GM21529 (cell line): ENCODE measurements around the gene CHPF.

ENCODE experiments used
- ATAC-seq: cut with Tn5 transposase; IDR thresholded peaks from one replicate; pipeline ENCODE4 v1.9.1; 2021; ENCODE audit not compliant: unreplicated experiment

CHPF gene

DNA sequence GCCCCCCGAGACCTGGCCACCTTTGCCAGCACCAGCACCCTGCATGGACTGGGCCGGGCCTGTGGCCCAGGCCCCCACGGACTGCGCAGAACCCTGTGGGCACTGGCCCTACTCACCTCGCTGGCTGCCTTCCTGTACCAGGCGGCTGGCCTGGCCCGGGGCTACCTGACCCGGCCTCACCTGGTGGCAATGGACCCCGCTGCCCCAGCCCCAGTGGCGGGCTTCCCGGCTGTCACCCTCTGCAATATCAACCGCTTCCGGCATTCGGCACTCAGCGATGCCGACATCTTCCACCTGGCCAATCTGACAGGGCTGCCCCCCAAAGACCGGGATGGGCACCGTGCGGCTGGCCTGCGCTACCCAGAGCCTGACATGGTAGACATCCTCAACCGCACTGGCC is 28.8 kb downstream of the CHPF start:
- ATAC-seq, result no peak

DNA sequence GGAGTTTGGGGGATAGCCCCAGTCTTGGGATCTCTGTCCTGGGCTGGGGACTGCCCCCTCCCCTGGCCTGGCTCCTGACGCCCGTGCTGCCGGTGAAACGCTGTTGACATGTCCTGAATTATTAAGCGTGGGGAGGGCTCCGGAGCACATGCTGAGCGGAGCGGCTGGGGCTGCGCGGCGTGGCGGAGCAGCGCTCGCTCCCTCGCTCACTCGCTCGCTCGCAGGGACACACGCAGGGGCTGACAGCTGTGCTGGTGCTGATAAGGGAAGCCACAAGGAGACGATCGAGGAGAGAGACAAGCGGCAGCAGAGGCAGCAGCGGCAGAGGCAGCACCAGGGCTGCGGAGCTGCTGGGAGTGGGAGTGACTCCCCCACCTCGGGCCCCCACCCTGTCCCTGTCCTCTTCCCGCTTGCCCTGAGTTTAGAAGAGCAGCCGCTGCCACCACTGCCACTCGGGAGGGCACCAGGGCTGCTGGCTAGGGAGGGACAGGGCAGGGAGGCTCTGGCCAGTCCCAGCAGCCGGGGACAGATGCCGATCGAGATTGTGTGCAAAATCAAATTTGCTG is 29.3 kb downstream of the CHPF start, which contains the start of gene ASIC4:
TSS of gene ASIC4 (plus strand) at position 287 of the 566 bp plus-strand sequence. CDS start at position 530, 243 bp downstream.
- no peak for ATAC-seq

DNA sequence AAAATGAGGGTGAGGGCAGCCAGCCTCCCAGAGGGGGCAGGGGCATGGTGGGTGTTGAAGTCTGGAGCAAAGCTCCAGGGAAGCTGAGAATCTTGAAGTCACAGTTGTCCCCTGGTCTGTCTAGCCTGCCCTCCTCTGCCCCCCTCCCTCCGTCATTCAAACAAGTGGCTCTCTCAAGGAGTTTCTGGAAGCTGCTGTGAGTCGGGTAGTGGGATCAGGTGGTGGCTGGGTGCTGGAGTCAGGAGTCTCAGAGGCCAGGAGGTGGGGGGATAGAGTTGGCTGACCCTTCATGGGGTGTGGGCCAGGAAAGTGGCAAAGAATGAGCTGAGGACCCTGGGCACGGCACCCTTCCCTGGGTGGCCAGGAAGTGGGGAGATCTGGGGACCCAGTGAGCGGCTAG is 29.8 kb downstream of the CHPF start:
- no peak for ATAC-seq

DNA sequence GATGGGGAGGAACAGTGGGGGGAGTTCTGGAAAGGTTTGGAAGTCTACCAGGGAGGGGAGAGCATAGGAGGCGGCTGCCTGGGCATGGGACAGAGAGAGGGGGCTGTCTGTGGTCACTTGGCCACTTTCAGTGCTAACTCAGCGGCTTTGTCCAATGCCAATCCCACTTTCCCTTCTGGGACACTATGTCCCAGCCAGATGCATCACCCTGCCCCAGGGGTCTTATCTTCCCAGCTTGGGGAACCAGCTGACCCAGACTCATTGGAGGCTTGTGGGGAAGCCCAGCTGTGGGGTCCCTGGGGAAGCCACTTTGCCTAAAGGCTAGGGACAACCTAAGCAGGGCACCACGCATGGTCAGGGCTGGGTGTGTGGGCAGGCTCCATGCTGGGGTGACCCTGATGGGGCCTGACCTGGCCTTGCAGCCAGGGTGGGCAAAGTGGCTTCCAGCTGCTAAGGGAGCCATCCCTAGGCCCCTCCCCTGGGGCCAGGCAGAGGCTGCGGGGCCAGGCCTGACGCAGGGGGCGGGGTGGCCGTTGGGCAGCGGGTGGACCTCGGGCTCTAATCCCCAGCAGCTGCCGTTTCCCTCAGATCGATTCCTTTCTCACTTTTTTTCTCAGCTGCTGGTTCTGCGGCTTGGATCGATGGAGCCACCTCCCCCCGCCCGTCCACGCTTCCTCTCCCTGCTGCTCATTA is 30.9 kb downstream of the CHPF start:
- ATAC-seq, result no peak

DNA sequence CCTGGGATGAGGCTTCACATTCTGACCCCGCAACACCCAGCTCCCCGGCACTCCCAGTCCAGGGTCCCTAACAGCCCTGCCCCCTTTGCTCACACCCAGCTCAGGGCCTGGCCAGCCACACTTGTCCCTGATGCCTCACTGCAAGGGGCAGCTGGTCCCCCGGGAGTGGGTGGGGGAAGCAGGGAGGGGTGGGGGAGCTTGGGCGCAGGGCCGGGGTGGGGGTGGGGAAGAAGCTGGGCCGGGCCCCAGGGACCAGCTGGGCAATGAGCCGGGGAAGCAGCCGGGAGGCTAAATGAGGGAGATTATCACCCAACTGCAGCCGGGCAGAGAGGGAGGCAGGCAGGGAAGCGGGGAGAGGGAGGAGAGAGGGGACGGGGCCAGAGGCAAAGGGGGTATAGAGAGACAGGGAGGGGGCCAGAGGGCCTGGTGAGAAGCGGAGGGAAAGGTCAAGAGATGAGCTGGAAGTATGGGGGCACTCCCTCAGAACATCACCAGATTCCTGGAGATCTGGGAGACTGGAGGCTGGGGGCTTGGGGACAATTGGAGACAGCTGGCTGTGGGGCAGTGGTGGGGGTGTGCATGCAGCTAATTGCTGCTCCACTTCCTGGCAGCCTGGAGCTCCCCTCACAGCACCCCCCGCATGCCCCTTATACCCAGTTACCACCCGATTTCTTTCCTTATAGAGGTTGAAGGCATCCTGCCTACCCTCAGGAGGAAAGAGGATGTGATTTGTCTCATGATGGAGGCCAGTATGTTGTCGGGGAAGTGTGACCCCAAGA is 31.9 kb downstream of the CHPF start:
- ATAC-seq, result no peak

DNA sequence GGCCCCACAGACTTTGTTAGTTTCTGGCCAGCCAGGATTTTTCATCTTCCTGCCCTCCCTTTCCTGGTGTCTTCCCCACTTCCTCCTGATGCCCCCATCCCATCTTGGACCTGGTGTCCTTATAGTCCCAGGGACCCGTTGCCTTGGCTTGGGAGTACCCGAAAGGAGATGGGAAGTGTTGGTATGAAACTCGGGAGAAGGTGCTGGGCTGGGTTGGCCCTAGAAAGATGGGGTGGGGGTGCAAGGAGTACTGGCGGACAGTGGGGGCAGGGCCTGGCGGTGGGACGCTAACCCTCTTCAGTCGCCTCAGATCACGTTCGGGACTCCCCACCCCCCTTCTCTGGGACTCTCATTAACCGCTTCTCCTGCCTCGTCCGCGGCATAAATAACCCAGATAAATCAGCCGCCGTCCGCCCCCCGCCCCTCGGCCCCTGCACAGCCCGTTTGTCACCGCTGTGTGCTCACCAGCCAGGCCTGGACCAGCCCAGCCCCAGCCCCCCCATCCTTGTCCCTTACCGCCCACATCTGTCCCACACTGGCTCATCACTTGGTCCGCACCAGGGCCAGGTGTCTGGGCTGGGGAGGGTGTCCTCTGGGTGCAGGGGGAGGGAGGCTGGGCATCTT is 33.0 kb downstream of the CHPF start:
- ATAC-seq, result no peak

DNA sequence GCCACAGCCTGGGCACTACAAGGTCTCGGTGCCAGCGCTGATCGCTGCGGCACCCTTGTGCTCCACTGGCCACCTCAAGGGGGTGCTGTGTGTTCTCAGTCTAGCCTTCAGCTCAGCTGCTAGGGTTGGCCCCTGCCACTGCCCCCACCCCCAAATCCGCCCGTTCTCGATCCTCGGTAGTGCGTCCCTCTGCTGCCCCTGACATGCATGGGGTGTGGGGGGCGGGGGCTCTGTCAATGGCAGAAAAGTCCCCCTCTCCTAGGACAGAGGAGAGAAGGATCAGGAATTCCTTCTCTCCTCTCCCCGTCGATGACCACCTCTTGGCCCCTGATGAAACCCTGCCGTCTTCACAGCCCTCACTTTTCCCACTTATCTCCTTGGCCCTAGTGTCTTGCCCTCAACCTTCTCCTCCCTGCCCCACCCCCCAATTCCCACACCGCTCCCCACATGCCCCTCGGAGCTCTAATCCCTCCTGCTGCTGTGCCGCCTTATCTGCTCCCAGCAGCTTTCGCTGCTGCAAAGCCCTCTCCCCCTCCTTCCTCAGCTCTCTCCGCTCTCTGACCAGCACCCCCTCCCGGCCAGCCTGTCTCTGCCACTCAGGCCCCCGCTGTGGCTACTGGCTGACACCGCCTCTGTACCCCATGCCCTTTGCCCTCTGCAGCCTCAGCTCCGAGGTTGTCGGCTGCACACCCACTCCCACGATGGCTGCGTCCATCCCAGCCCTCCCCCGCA is 33.7 kb downstream of the CHPF start:
- peak; percentile 75 for ATAC-seq

DNA sequence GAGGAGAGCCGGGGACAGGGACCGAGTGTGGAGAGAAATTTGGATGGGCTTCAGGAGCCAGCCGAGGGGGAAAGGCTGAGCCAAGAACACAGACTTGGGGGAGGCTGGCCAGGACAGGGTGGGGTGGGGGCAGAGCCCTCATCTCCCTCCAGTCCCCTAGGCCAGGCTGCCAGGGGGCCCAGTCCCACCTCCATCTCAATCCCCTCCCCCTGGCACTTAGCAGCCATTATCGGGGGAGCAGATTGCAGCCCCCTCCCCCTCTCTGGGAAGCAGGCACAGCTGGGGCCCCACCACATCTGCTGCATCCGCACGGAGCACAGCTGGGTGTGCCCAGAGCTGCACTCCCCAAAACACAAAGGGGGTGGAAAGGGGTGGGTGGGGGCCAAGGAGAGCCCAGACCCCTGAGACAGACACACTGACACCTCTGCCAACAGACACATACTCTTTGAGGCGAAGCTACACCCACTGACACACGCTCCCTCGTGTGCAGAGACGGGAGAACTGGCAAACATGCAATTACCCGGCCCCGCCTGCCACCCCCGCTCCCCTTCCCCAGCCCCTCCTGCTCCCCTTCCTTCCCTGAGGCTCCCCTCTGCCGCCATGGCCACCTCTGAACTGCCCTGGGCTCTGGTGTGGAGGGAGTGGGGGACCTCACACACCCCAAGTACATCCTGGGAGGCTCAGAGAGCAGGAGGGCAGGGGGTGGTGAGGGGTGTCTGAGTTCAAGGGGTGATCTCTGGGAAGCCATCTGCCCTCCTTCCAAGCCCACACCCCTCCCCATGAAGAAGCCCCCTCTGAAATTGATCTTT is 34.4 kb downstream of the CHPF start:
- ATAC-seq, result peak; percentile 13

DNA sequence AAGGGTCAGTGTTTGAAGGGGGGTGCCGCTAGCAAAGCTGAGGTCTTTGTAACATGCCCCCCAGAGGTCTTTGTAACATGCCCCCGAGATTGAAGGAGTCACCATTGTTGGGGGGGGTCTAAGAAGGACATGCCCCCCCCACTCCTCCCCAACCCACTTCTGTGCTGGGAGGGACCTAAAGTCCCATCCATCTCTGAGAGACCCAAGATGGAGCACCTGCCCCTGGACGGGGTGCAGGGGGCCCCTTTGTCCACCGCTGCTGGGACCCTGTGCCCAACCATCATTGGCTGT is 35.2 kb downstream of the CHPF start:
- no peak for ATAC-seq

DNA sequence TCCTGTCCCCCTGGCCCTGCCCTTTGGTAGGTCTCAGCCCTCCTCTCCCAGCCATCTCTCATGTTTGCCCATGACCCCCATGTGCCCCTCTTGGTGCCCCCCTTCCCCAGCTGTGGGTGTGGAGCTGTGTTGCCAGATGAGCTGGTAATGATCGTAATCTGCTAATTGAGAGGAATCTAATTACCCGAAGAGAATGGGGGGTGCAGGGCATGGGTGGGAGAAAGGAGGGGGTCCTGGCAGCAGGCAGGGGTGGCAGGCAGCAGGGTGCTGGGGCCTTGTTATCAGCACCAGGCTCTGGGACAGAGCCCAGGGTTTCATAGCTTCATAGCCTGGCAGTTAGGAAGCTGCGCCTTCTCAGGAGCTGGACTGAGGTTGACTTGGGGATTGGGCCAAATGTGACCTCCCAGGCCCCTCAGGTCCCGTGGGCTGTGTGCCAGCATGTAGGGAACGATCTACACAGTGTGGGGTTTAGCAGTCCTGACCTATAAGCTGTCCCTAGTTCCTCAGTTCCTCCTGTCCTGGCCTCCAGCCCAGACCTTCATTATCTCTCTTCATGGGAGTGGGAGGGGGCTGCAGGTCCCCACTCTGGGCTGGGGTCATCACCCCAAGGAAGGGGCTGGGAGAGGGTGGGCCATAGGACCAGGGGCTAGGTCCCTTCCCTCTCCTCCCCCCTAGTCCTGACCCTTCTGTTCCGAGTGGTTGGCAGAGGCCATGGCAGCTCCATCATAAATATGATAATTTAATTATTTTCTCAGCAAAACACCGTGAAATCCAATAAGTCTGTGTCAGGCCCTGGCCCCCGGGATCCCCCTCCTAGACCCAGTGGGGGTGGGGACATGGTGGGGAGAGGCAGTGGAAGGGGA is 35.8 kb downstream of the CHPF start:
- ATAC-seq, result no peak

DNA sequence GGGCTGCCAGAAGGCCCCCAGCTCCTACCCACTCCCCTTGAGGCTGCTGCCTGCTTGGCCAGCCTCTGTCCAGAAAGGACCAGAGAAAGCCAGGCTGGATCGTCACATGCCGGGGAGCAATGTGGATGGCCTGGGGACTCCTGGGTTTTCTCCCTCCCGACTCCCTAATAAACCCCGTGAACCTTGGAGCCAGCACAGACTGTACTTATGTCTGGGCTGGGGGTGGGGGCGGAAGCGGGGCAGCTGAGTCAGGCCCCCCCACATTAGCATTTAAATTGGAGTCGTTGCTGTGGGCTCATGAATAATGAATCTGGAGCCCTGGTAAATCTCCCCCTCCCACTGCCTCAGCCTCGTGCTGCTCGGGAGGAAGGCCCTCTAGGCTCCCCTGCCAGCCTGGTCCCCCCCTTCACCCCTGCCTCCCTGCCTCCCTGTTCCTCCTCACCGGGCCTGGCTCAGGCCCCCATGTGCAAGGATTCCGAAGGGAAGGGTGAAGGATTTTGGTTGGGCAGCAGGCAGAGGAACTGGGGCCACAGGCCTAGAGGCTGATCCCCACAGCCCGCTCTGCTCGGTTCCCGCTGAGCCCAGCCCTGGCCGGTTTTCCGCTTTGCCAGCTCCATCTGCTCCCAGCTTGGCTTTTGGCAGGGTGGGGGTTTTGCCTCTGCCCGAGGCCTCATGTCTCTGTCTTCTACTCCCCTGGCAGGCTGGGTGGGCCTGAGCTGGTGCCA is 36.6 kb downstream of the CHPF start:
- ATAC-seq, result no peak

DNA sequence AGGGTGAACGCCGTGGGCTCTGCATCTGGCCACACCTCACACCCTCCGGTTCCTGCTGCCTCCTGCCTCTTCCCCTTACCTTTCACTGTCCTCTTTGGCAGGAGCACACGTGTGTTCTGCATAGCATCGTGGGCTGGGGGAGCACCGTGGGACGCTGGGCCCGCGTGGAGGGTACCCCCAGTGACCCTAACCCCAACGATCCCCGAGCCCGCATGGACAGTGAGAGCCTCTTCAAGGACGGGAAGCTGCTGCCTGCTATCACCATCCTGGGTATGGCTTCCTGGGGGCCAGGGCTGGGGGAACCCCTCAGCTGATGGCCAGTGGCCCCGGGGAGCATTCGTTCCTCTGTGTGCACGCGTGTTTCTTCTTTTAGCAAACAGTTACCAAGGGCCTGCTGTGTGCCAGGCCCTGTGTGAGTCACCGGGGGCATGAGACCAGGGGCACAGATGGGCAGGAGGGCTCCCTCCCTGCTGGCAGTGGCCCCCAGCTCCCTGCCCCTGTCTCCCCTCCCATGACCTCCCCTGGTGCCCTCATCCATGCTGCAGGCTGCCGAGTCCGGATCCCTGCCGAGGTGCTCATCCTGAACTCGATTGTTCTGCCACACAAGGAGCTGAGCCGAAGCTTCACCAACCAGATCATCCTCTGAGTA is 37.3 kb downstream of the CHPF start:
- ATAC-seq, result no peak

DNA sequence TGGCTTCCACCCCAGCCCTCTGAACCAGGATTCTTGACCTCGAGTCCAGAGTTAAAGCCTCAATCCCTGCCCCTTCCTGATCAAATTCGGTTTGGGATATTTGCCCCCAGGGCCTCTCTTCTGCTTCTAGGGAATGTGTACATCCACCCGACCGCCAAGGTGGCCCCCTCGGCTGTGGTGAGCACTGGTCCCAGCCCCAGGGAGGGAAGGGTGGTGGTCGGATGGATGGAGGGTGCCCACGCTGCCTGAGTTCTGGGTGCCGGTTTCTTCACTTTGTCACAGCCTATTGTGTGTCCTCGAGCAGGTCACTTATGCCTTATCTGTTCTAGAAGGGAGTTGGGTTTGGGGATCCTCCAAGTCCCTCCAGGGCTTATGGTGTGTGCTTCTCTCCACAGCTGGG is 38.0 kb downstream of the CHPF start:
- ATAC-seq, result no peak

DNA sequence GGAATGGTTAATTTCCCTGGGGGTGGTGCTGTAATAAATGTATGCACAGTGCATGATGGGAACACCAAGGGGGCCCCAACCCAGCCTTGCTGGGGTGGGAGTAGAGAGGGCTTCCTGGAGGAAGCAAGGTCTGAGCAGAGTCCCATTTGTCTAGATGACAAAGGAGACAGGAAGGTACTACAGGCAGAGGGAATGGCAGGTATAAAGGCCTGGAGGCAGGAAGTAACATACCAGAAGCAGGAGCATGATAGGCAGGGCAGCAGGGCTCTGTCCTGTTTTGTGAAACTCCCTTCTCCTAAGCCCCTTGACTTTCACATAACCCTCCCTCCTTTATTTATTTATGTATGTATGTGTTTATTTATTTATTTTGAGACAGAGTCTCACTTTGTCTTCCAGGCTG is 41.0 kb downstream of the CHPF start:
- ATAC-seq, result no peak

DNA sequence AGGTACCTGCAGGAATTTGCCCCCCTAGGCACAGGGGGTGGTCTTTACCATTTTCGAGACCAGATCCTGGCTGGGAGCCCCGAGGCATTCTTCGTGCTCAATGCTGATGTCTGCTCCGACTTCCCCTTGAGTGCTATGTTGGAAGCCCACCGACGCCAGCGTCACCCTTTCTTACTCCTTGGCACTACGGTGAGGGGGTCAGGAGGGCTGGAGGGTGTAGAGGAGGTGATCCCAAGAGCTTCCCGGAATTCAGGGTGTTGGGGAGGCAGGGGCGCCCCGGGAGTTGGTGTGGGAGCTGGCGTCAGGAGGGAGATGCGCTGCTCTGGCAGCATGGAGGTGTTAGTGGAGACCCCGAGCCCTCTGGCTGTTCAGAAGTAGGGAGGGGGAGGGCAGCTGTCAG is 41.8 kb downstream of the CHPF start:
- no peak for ATAC-seq

DNA sequence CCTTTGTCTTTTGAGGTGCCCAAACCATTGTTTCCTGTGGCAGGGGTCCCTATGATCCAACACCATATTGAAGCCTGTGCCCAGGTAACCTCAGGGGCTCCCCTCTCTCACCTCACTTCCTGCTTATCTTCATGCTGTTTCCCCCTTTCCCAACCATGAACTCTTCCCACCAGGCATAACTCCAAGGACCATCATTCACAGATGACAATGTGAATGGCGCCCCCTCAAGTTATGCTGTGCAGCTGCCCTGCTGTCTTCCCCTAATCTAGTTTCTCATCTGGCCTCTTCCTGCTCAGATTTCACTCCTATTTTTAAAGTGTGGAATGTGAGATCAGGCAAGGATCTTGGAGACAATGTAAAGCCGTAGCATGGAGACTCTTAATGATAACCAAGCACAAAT is 43.5 kb downstream of the CHPF start:
- no peak for ATAC-seq

DNA sequence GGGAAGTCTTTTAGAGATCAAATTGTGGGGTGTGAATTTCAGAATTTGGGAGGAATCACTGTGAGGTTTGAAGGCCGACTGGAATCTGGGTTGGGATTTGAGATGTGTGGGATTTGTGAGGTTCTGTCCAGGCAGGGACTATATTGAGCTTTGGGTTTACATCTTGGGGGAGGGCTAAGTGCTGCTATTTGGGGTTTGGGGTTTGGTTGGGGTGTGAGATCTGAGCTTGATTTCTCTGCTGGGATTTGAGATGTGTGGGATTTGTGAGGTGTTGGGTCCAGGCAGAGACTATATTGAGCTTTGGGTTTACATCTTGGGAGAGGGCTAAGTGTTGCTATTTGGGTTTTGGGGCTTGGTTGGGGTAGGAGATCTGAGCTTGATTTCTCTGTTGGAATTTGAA is 44.1 kb downstream of the CHPF start:
- ATAC-seq, result no peak

DNA sequence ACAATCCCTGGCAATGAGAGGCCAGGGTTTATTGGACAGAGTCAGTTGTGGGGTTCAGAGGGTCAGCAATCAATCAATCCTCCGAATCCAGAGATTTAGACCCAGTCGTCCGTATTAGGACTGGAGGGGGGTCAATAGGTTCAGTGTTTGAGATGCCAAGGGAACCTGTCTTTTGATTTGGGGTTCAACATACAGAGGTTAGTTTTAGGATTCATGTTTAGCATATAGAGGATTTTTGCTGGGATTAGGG is 44.6 kb downstream of the CHPF start:
- ATAC-seq, result no peak
